GM23338 (cell line): Measurements from ENCODE around the gene FCHSD2. TPM values are rescaled to one million over a fixed set of nuclear protein-coding genes. Genes with fewer than 3 reads are reported as not detected.

Experiments
- ATAC-seq: fragments of 200-7000 bp; cut with Tn5 transposase; 3 replicates; pipeline ENCODE4 v1.9.1; 2020
- DNase-seq: peaks from one replicate; pipeline ENCODE4 v3.0.0-alpha.2; 2015; ENCODE audit warnings: low spot score
- H2AFZ ChIP-seq: fragments of 200-600 bp; sonication (generic); 2 replicates; pipeline ENCODE4 v1.8.0; 2016; ENCODE audit warnings: antibody characterized with exemption, mild to moderate bottlenecking, moderate library complexity
- H3F3A ChIP-seq: fragments of 200-600 bp; sonication (generic); replicated peaks from 2 replicates; pipeline ENCODE4 v1.8.0; 2017; ENCODE audit warnings: antibody characterized with exemption, mixed run types, low read depth
- H3K27ac ChIP-seq: fragments of 200-600 bp; sonication (generic); 2 replicates; pipeline ENCODE4 v1.6.1; 2016; ENCODE audit warnings: low read depth
- H3K27me3 ChIP-seq: fragments of 200-600 bp; sonication (generic); 2 replicates; pipeline ENCODE4 v1.8.0; 2016; ENCODE audit warnings: mild to moderate bottlenecking, mixed run types, moderate library complexity; ENCODE audit not compliant: insufficient read depth
- H3K36me3 ChIP-seq: fragments of 200-600 bp; sonication (generic); 2 replicates; pipeline ENCODE4 v1.8.0; 2016; ENCODE audit warnings: mild to moderate bottlenecking; ENCODE audit not compliant: insufficient read depth
- H3K4me1 ChIP-seq: fragments of 200-600 bp; sonication (generic); 2 replicates; pipeline ENCODE4 v1.8.0; 2016; ENCODE audit warnings: mild to moderate bottlenecking, moderate library complexity; ENCODE audit not compliant: insufficient read depth
- H3K4me2 ChIP-seq: fragments of 200-600 bp; sonication (generic); 2 replicates; pipeline ENCODE4 v1.7.1; 2017; ENCODE audit warnings: mixed run types
- H3K4me3 ChIP-seq: fragments of 200-600 bp; sonication (generic); 2 replicates; pipeline ENCODE4 v1.6.1; 2016; ENCODE audit warnings: mixed run types
- H3K79me2 ChIP-seq: fragments of 200-600 bp; sonication (generic); replicated peaks from 2 replicates; pipeline ENCODE4 v1.8.0; 2017; ENCODE audit warnings: mild to moderate bottlenecking; ENCODE audit not compliant: insufficient read depth
- H3K9me2 ChIP-seq: fragments of 200-600 bp; sonication (generic); 2 replicates; pipeline ENCODE4 v1.8.0; 2017; ENCODE audit not compliant: insufficient read depth
- H4K20me1 ChIP-seq: fragments of 200-600 bp; sonication (generic); replicated peaks from 2 replicates; pipeline ENCODE4 v1.8.0; 2017; ENCODE audit warnings: mild to moderate bottlenecking; ENCODE audit not compliant: insufficient read depth
- H3K27ac Mint-ChIP-seq: 2 replicates; pipeline ENCODE4 v1.8.0; 2020; ENCODE audit warnings: inconsistent platforms, mild to moderate bottlenecking, moderate library complexity, mixed read lengths
- H3K27me3 Mint-ChIP-seq: 3 replicates; pipeline ENCODE4 v1.8.0; 2022; ENCODE audit warnings: low read depth, mild to moderate bottlenecking, moderate library complexity, mixed read lengths, inconsistent platforms; ENCODE audit not compliant: insufficient read depth, poor library complexity
- H3K36me3 Mint-ChIP-seq: 3 replicates; pipeline ENCODE4 v1.8.0; 2021; ENCODE audit warnings: low read depth, mild to moderate bottlenecking, inconsistent platforms, moderate library complexity, mixed read lengths
- H3K4me1 Mint-ChIP-seq: 3 replicates; pipeline ENCODE4 v1.8.0; 2020; ENCODE audit warnings: mild to moderate bottlenecking, inconsistent platforms, mixed read lengths
- H3K4me3 Mint-ChIP-seq: 3 replicates; pipeline ENCODE4 v1.8.0; 2021; ENCODE audit warnings: moderate library complexity, mild to moderate bottlenecking, inconsistent platforms, mixed read lengths
- H3K9me3 Mint-ChIP-seq: 3 replicates; pipeline ENCODE4 v1.8.0; 2020; ENCODE audit warnings: moderate library complexity, mild to moderate bottlenecking, inconsistent platforms, mixed read lengths
- CREB1 ChIP-seq: fragments of 250-450 bp; sonication (Bioruptor Pico); IDR thresholded peaks from 2 replicates; pipeline ENCODE4 v1.5.0; 2020; ENCODE audit warnings: low read depth, mild to moderate bottlenecking, moderate library complexity
- EZH2 ChIP-seq: fragments of 200-600 bp; sonication (generic); IDR thresholded peaks from one replicate; pipeline ENCODE4 v1.8.0; 2017; ENCODE audit warnings: antibody characterized with exemption, mild to moderate bottlenecking, low read depth; ENCODE audit not compliant: unreplicated experiment
- EZH2phosphoT487 ChIP-seq: fragments of 200-600 bp; sonication (generic); IDR thresholded peaks from one replicate; pipeline ENCODE4 v1.8.1; 2018; ENCODE audit warnings: antibody characterized with exemption; ENCODE audit not compliant: unreplicated experiment
- JUNB ChIP-seq: IDR thresholded peaks from one replicate; pipeline ENCODE4 v1.6.1; 2016; ENCODE audit warnings: antibody characterized with exemption; ENCODE audit not compliant: unreplicated experiment
- NANOG ChIP-seq: IDR thresholded peaks from 2 replicates; pipeline ENCODE4 v1.6.1; 2016; ENCODE audit warnings: antibody characterized with exemption, borderline replicate concordance
- POLR2AphosphoS5 ChIP-seq: IDR thresholded peaks from 2 replicates; pipeline ENCODE4 v1.6.1; 2016; ENCODE audit warnings: antibody characterized with exemption, low read depth
- STAT1 ChIP-seq: IDR thresholded peaks from one replicate; pipeline ENCODE4 v1.6.1; 2016; ENCODE audit warnings: antibody characterized with exemption; ENCODE audit not compliant: unreplicated experiment
- ZNF114 ChIP-seq: fragments of 250-450 bp; sonication (Bioruptor Pico); IDR thresholded peaks from 2 replicates; pipeline ENCODE4 v1.5.0; 2020; ENCODE audit warnings: mild to moderate bottlenecking, moderate library complexity
- ZNF331 ChIP-seq: fragments of 250-450 bp; sonication (Bioruptor Pico); IDR thresholded peaks from 2 replicates; pipeline ENCODE4 v1.5.0; 2020; ENCODE audit warnings: low read depth, mild to moderate bottlenecking, moderate library complexity
- polyA plus RNA-seq: library from polyadenylated mRNA; unstranded; fragments of >200 nt; fragmentation: Nextera tagmentation; extraction: Ambion mirVana; gene quantifications from 2 replicates; pipeline ENCODE4 v1.2.1, GENCODE V29; 2016
- total RNA-seq: library from RNA; depleted of rRNA; stranded (reverse); fragments of >200 nt; shearing (Covaris generic); gene quantifications from 2 replicates; pipeline ENCODE4 v1.2.3, GENCODE V29; 2014
- TF ChIP-seq, protein P1 (sequence below): IDR thresholded peaks from one replicate; pipeline ENCODE4 v1.6.1; 2018; ENCODE audit warnings: antibody characterized with exemption; ENCODE audit not compliant: unreplicated experiment
- TF ChIP-seq, protein P2 (sequence below): fragments of 250-450 bp; sonication (Bioruptor Pico); IDR thresholded peaks from 2 replicates; pipeline ENCODE4 v1.5.0; 2020; ENCODE audit warnings: mild to moderate bottlenecking, moderate library complexity
- TF ChIP-seq, protein P3 (sequence below), 2 experiments: fragments of 200-600 bp in 1 of 2; sonication (generic) in 1 of 2; conservative IDR thresholded peaks; 2 replicates each; pipeline versions ENCODE4 v1.5.1 to v1.6.1; 2016 to 2017; ENCODE audit warnings: antibody characterized with exemption in 2 of 2, low read depth in 2 of 2, mild to moderate bottlenecking in 2 of 2, moderate library complexity in 1 of 2
- TF ChIP-seq, protein P4 (sequence below): IDR thresholded peaks from 2 replicates; pipeline ENCODE4 v1.6.1; 2016; ENCODE audit warnings: antibody characterized with exemption

The FCHSD2 gene
- total and polyA plus RNA-seq, 2 experiments from 2014 or later = 3.6 to 5.2 TPM

DNA sequence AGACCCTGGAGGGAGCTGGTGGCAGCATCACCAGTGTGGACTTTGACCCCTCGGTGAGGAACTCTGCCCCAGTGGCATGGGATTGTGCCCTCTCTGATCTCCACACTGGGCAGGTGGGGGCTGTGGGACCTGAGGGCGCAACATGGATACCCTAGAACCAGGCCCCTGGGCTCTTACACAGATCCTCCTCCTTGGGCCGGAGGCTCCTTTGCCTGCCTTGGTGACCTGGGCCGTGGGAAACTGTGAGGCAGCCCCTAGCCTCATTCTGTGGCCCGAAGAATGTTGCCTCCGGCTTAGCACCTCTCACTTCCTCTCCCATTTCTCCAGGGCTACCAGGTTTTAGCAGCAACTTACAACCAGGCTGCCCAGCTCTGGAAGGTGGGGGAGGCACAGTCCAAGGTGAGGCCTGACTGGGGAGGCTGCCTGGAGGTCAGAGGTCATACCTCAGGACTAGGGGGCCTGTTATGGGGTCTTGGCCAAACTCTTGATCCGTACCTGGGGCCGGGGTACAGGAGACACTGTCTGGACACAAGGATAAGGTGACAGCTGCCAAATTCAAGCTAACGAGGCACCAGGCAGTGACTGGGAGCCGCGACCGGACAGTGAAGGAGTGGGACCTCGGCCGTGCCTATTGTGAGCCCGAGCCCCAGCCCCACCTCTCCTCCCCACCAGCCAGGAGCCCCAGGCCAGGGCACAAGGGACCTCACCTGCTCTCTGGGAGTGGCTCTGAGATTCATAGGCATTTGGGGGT, 315.8 kb downstream of the FCHSD2 start:
- H3K27ac Mint-ChIP-seq = no peak overlapping the region
- H2AFZ ChIP-seq = no peak overlapping the region

More for the DNA sequence above, 315.8 kb downstream of the FCHSD2 start:
- Mint-ChIP-seq H3K4me3 (no peak overlapping the region), H3K36me3 (no peaks in the 10 kb centered on the region; the same call in 2 of the 3 replicates), H3K4me1 (0 out of 3 replicates have a peak, but pooled peaks cover 2% of the 10 kb centered on the region), H3K9me3 (no peaks in the 10 kb centered on the region; the same call in 2 of the 3 replicates), H3K27me3 (peaks cover 23% of the 10 kb centered on the region)
- Histone ChIP-seq H3K4me3 (no peak overlapping the region), H3K36me3 (no peaks in the 10 kb centered on the region), H3K4me1 (no peaks in the 10 kb centered on the region), H3K4me2 (no peak overlapping the region), H3K79me2 (no peaks in the 10 kb centered on the region), H3F3A (no peaks in the 10 kb centered on the region), H3K27ac (no peak overlapping the region), H4K20me1 (peaks cover 2% of the 10 kb centered on the region; the same call in 1 of the 2 replicates), H3K9me2 (no peaks in the 10 kb centered on the region), H3K27me3 (peaks cover 10% of the 10 kb centered on the region)
- TF ChIP-seq NANOG (no peak), EZH2 (no peak), JUNB (no peak), POLR2AphosphoS5 (no peak), CREB1 (CRISPR knock-in tag) (no peak), STAT1 (no peak), ZNF331 (CRISPR knock-in tag) (no peak), ZNF114 (CRISPR knock-in tag) (no peak), EZH2phosphoT487 (no peak)
- TF ChIP-seq, protein P1, sequence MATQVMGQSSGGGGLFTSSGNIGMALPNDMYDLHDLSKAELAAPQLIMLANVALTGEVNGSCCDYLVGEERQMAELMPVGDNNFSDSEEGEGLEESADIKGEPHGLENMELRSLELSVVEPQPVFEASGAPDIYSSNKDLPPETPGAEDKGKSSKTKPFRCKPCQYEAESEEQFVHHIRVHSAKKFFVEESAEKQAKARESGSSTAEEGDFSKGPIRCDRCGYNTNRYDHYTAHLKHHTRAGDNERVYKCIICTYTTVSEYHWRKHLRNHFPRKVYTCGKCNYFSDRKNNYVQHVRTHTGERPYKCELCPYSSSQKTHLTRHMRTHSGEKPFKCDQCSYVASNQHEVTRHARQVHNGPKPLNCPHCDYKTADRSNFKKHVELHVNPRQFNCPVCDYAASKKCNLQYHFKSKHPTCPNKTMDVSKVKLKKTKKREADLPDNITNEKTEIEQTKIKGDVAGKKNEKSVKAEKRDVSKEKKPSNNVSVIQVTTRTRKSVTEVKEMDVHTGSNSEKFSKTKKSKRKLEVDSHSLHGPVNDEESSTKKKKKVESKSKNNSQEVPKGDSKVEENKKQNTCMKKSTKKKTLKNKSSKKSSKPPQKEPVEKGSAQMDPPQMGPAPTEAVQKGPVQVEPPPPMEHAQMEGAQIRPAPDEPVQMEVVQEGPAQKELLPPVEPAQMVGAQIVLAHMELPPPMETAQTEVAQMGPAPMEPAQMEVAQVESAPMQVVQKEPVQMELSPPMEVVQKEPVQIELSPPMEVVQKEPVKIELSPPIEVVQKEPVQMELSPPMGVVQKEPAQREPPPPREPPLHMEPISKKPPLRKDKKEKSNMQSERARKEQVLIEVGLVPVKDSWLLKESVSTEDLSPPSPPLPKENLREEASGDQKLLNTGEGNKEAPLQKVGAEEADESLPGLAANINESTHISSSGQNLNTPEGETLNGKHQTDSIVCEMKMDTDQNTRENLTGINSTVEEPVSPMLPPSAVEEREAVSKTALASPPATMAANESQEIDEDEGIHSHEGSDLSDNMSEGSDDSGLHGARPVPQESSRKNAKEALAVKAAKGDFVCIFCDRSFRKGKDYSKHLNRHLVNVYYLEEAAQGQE = no peak
- TF ChIP-seq, protein P2, sequence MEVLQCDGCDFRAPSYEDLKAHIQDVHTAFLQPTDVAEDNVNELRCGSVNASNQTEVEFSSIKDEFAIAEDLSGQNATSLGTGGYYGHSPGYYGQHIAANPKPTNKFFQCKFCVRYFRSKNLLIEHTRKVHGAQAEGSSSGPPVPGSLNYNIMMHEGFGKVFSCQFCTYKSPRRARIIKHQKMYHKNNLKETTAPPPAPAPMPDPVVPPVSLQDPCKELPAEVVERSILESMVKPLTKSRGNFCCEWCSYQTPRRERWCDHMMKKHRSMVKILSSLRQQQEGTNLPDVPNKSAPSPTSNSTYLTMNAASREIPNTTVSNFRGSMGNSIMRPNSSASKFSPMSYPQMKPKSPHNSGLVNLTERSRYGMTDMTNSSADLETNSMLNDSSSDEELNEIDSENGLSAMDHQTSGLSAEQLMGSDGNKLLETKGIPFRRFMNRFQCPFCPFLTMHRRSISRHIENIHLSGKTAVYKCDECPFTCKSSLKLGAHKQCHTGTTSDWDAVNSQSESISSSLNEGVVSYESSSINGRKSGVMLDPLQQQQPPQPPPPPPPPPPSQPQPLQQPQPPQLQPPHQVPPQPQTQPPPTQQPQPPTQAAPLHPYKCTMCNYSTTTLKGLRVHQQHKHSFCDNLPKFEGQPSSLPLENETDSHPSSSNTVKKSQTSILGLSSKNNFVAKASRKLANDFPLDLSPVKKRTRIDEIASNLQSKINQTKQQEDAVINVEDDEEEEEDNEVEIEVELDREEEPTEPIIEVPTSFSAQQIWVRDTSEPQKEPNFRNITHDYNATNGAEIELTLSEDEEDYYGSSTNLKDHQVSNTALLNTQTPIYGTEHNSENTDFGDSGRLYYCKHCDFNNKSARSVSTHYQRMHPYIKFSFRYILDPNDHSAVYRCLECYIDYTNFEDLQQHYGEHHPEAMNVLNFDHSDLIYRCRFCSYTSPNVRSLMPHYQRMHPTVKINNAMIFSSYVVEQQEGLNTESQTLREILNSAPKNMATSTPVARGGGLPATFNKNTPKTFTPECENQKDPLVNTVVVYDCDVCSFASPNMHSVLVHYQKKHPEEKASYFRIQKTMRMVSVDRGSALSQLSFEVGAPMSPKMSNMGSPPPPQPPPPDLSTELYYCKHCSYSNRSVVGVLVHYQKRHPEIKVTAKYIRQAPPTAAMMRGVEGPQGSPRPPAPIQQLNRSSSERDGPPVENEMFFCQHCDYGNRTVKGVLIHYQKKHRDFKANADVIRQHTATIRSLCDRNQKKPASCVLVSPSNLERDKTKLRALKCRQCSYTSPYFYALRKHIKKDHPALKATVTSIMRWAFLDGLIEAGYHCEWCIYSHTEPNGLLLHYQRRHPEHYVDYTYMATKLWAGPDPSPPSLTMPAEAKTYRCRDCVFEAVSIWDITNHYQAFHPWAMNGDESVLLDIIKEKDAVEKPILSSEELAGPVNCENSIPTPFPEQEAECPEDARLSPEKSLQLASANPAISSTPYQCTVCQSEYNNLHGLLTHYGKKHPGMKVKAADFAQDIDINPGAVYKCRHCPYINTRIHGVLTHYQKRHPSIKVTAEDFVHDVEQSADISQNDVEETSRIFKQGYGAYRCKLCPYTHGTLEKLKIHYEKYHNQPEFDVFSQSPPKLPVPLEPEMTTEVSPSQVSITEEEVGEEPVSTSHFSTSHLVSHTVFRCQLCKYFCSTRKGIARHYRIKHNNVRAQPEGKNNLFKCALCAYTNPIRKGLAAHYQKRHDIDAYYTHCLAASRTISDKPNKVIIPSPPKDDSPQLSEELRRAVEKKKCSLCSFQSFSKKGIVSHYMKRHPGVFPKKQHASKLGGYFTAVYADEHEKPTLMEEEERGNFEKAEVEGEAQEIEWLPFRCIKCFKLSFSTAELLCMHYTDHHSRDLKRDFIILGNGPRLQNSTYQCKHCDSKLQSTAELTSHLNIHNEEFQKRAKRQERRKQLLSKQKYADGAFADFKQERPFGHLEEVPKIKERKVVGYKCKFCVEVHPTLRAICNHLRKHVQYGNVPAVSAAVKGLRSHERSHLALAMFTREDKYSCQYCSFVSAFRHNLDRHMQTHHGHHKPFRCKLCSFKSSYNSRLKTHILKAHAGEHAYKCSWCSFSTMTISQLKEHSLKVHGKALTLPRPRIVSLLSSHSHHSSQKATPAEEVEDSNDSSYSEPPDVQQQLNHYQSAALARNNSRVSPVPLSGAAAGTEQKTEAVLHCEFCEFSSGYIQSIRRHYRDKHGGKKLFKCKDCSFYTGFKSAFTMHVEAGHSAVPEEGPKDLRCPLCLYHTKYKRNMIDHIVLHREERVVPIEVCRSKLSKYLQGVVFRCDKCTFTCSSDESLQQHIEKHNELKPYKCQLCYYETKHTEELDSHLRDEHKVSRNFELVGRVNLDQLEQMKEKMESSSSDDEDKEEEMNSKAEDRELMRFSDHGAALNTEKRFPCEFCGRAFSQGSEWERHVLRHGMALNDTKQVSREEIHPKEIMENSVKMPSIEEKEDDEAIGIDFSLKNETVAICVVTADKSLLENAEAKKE (CRISPR knock-in tag) = no peak
- TF ChIP-seq, protein P3, sequence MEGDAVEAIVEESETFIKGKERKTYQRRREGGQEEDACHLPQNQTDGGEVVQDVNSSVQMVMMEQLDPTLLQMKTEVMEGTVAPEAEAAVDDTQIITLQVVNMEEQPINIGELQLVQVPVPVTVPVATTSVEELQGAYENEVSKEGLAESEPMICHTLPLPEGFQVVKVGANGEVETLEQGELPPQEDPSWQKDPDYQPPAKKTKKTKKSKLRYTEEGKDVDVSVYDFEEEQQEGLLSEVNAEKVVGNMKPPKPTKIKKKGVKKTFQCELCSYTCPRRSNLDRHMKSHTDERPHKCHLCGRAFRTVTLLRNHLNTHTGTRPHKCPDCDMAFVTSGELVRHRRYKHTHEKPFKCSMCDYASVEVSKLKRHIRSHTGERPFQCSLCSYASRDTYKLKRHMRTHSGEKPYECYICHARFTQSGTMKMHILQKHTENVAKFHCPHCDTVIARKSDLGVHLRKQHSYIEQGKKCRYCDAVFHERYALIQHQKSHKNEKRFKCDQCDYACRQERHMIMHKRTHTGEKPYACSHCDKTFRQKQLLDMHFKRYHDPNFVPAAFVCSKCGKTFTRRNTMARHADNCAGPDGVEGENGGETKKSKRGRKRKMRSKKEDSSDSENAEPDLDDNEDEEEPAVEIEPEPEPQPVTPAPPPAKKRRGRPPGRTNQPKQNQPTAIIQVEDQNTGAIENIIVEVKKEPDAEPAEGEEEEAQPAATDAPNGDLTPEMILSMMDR (conservative IDR thresholded peaks at IDR 0.05; ENCODE audit: low read depth in 2 of 2) = no peak
- TF ChIP-seq, protein P4, sequence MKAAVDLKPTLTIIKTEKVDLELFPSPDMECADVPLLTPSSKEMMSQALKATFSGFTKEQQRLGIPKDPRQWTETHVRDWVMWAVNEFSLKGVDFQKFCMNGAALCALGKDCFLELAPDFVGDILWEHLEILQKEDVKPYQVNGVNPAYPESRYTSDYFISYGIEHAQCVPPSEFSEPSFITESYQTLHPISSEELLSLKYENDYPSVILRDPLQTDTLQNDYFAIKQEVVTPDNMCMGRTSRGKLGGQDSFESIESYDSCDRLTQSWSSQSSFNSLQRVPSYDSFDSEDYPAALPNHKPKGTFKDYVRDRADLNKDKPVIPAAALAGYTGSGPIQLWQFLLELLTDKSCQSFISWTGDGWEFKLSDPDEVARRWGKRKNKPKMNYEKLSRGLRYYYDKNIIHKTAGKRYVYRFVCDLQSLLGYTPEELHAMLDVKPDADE = no peak
- ATAC-seq (no peak), DNase-seq (no peak)
